ENCODE results near the gene KNDC1.
"Not testable (repeated sequence)": the region's sequence is repeated elsewhere in the genome, so short reads cannot be mapped to it uniquely, and the experiment has no call there.

- TF ChIP-seq CTCF (IDR thresholded peaks at IDR 0.05 in 8 of 11, conservative IDR thresholded peaks at IDR 0.05 in 3 of 11); POLR2AphosphoS5 (IDR thresholded peaks at IDR 0.05): not testable (repeated sequence)
These were observed 48.4 kb upstream of the KNDC1 start for GRCh38 chr10:133111640-133112039.
